GM18498 (cell line): ENCODE data around the gene VAT1L.
A peak's percentile ranks its signal among the peaks of the same experiment; 100 is the strongest.
"Not testable (repeated sequence)": the region's sequence is repeated elsewhere in the genome, so short reads cannot be mapped to it uniquely, and the experiment has no call there.

ENCODE experiments used
- ATAC-seq: cut with Tn5 transposase; IDR thresholded peaks from one replicate; pipeline ENCODE4 v1.9.1; 2021; ENCODE audit warnings: mild to moderate bottlenecking, moderate library complexity; ENCODE audit not compliant: unreplicated experiment

VAT1L gene

DNA sequence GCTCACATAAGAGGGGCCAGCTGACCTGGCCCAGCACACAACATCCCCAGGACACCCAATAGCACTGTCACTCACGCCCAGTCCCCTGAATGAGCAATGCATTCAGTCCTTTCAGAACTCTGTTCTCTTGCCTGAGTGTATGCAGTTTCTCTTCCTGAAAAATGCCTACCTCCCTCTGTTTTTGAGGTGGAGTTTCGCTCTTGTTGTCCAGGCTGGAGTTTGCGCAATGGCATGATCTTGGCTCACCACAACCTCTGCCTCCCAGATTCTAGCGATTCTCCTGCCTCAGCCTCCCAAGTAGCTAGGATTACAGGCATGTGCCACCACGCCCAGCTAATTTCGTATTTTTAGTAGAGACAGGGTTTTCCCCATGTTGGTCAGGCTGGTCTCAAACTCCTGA lies 159.2 kb downstream of the VAT1L start:
- ATAC-seq = not testable (repeated sequence)

DNA sequence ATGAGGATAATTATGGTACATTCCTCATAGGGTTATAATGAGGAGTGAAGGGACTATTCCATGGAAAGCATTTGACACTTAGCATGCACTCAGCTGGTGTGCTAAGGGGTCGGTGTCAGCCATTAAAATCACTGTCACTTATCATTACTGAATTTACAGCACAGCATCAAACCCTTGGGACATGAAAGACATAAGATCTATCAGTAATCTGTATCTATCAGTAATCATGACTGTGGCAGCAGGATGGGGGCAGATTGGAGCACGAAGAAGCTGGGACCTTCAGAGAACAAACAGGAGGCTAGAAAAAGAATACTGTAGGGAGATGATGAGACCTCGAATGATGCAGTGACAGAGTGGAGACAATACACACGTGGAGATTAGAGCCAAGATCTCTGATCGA lies 160.5 kb downstream of the VAT1L start:
- ATAC-seq = no peak

DNA sequence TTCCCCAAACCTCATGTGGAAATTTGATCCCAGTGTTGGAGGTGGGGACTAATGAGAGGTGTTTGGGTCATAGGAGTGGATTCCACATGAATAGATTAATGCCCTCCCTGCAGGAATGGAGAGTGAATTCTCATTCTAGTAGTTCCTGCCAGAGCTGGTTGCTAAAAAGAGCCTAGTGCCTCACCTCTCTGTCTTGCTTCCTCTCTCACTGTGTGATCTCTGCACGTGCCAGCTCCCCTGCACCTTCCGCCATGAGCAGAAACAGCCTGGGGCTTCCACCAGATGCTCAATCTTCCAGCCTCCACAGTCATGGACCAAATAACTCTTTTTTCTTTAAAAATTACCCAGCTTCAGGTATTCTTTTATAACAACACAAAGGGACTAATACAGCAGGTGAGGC lies 161.1 kb downstream of the VAT1L start:
- no peak for ATAC-seq

DNA sequence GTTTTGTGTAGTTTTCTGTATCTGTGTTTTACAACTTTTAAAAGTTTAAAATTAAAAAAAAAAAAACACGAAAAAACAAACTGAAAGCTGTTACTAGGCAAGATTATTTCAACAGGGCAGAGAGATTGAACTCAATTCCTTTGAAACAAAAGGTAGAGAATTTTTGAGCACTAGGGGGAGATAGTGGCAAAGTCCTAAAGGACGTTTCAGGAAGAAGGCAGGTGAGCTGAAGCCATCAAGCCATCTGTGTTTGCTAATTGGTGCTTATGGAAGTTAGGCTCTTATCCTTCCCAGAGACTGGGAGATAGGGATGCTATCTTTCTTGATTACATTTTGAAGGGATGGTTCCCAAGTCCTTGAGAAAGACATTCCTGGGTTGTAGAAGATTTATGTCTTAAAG lies 163.4 kb downstream of the VAT1L start:
- ATAC-seq = no peak

DNA sequence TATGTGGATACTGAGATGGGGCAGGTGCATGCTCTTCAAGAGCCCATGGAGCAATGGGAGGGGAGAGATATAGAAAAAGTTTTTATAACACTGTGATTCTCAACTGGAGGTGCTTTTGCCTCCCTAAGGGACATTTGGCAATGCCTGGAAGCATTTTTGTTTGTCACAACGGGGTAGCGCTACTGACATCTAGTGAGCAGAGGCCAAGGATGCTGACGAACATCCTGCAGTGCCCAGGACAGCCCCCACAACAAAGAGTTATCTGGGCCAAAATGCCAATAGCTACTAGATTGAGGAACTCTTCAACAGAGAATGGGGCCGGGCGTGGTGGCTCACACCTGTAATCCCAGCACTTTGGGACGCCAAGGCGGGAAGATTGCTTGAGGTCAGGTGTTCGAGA lies 166.8 kb downstream of the VAT1L start:
- no peak for ATAC-seq

DNA sequence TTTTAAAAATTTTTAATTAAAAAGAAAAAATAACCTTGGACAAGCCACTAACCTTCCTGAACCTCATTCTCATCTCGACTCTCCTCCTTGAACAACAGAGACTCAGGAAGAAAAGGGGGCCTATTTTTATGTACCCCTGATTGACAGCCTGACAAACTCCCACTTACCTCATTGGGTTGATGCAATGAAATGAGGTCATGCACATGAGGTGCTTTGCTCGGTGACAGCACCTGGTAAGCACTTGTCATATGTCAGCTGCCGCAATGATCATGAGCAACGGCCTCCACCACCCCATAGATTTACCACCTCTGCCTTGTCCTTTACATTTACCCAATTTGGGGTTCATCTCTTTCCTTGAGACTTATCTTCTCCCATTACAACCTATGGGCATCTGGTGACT lies 167.9 kb downstream of the VAT1L start:
- ATAC-seq = no peak

DNA sequence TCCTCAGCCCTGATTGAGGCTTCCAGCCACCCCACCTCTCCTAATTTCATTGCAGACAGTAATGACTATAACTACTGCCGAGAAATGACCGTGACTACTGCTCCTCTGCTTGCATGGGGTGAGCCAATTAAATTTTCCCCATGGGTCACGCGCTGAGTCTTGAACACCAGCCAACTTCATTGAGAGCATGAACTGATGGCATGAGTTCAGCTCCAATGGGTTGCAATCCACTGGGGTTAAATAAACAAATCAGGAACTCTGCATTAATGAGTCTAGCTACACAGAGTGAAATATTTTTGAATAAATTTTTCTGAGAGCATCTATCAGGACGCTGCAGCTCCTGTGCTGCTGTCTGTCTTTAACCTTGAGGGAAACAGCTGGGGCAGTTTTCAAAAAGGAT lies 172.4 kb downstream of the VAT1L start:
- no peak for ATAC-seq

DNA sequence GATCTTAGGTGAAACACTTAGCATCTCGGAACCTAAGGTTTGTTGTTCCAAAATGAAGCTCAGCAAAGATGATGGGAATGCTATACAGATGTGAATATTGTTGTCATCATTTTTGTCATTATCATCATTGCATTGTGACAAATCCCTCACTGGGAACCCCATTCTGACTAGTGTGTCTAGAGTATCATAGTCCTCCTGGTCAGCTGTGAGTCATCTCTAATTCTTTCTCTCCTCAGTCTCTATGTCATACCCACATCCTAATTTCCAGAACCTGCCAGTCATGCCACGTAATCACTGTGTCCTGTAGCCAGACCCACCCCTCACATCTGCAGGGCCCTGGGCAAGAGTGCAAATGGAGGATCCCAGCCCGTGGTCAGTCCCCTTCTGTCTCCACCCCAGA lies 173.4 kb downstream of the VAT1L start:
- no peak for ATAC-seq

DNA sequence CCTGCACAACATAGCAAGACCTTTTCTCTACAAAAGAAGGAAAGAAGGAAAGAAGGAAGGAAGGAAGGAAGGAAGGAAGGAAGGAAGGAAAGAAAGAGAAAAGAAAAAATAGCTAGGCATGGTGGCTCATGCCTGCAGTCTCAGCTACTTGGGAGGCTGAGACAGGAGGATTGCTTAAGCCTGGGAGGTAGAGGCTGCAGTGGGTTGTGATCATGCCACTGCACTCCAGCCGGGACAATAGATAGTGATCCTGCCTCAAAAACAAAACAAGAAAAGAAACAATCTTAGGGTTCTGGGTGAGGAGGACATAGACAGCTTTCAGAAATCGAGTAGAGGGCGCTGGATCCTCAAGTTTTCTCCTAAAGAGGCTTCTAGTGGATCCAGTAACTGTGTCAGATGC lies 174.3 kb downstream of the VAT1L start:
- no peak for ATAC-seq

DNA sequence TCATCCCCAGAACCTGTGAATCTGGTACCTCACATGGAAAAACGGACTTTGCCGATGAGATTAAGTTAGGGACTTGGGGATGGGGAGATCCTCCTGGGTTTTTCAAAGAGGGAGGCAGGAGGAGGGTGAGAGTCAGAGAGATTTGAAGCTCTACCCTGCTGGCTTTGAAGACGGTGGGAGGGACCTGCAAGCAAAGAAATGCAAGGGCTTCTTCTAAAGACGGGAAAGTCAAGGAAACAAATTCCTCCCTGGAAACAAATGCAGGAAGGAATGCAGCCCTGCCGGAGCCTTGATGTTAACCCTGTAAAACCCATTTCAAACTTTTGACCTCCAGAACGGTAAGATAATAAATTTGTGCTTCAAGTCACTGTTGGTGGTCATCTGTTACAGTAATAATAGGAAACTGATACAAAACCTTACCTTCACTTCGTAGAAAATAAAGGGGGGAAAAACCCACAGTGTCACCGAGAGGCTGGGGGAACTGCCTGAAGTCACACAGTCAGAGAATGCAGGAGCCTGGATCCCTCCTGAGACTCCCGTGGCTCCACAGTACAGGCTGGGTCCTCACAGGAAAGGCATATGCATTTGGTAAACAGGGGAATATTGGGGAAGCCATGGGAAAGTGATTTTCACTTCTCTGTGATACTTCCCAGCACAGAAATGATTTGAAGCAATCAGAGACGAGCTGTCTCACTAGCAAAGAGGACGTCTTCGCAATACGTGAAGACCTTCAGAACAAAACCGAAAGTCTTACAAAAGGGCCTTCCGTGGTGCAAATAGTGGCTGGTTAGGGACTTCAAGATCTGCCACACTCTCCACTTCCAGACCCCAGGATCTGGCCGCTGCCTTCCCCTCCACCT lies 175.1 kb downstream of the VAT1L start:
- no peak for ATAC-seq

DNA sequence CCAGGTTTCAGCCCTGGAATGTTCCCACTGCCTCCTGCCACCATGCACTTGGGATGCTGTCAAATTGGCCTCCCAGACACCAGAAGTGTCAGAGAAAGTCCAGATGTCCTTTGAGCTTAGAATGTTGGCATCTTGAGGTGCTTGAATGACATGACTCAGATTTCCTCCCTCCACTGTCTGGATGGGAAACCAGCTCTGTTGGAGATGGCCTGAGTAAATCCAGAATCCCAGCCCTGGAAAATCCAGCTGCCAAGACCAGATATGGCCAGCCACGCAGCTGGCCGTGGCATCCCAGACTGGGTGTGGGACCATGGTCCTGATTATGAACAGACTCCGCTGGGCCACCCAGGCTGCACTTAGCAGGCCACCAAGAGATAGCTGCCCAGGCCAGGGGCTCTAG lies 177.0 kb downstream of the VAT1L start:
- ATAC-seq = no peak

DNA sequence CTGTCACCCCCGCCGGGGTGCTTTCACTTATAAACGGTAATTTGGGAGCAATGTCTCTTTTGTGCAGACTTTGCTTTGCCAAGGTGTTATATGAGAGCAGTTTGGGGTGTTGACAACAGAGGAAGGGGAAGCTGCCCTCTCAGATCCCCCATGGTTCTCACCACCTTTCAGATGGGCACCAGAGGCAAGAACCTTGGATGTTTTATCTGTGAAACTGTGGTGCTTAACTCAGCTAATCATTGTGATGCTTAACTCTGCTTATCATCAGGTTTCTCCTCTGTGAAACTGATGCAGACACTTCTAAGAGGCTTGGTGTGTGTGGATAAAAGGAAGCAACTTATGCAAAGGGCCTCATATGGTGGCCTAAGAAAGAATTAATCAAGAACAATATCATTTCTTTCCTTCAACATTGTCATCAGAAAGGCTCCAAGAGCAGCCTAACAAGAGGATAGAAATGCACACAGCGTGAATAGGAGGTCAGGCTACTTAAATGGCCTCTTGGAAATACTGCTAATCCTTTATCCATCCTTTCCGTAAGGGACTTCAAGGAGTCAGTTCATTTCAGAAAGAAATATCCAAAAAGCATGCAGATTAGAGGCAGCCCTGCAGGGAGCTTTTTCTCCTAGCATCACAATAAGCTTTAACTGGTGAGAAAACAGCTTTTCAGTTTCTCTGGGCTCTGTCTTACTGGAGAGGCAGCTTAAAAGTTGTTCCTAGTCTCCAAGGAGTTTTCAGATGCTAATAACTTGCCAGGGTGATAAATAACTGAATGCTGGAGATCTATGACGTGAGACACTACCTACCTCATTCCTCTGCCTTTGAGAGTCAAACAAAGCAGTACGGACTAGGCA lies 178.9 kb downstream of the VAT1L start:
- ATAC-seq = no peak

DNA sequence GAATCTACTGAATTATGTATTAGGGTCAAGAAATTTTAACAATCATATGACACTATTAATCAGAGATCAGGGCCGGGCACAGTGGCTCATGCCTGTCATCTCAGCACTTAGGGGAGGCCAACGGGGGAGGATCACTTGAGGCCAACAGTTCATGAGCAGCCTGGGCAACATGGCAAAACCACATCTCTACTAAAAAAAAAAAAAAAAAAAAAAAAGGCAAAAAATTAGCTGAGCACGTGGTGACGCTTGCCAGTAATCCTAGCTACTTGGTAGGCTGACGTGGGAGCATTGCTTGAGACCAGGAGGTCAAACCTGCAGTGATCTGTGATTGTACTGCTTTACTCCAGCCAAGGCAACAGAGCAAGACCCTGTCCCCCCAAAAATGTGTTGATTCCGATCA lies 181.5 kb downstream of the VAT1L start:
- ATAC-seq = no peak

DNA sequence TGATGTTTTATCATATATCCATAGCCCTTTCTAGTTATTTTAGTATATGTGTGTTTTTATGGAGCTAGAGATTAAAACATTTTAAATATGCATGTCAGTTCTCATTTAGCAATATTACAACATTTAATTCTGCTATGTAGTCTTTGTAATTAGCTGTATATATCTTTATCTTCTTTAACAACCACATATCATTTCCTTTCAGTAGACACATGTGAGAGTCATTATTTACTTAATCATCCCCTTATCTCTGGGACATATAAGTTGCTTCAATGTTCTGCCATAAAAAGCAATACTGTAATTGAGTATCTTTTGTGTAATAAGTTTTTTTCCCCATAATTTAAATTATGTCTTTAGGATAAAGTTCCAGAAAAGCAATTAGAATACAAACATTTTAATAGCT lies 182.0 kb downstream of the VAT1L start:
- no peak for ATAC-seq

DNA sequence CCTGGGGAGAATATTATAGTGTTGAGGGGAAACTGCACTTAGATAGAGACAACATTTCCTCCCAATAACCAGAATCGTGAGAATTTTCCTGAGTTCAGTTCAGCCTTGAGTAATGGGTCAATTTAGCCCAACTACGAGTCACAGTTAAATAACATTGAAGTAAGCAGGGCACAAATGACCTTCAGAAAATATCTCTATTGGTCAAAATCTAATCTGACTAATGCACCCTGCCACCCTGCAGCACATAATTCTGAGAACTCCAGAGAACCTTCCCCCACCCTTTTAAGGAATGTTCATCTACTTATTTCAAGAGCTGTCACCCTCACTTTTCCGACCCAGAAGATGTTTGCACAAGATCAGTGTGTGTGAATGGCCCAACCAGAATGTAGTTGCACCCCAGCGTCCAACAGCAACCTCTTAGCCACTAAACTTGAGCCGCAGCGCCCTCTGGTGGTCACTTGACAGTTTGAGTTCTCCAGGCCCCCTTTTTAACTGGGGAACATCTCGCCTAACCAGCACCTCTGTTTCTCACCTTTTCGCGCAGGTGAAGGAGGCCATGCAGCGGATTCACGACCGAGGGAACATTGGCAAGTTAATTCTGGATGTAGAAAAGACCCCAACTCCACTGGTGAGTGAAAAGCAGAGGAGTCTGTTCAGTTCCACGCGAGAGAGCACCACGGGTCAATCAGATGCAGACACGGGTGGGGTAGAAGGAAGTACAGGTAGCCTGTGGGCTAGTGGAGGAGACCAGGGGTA lies 183.1 kb downstream of the VAT1L start:
- ATAC-seq = peak; percentile 90

DNA sequence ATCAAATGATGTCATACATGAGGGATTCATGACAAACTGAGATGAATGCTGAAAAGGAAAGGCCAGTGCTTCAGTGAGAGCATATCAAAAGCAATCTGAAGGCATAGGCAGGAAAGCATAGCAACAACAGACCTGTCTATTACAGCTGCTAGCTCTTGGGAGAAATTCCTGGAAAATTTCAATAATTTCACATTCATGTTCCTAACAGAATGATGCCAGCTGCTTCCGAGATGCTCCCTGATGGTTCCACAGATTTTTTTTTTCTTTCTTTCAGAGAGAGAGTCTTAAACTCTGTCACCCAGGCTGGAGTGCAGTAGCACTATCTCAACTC lies 183.7 kb downstream of the VAT1L start:
- ATAC-seq = no peak

DNA sequence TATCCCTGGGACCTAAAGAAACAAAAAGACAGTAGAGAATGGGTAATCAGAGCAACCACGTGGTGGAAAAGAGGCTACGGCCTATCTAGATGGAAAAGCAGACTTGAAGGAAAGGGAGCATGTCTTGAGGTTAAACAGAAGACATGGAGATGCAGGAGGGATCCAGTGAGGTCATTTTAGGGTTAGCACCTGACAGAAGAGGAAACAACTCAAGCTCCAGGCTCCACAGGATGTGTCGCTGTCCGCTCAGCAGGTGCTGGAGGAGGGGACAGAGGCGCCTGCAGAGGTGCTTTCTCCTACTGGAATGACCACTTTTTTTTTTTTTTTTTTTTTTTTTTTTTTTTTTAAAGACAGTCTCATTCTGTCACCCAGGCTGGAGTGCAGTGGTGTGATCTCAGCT lies 186.5 kb downstream of the VAT1L start:
- no peak for ATAC-seq

DNA sequence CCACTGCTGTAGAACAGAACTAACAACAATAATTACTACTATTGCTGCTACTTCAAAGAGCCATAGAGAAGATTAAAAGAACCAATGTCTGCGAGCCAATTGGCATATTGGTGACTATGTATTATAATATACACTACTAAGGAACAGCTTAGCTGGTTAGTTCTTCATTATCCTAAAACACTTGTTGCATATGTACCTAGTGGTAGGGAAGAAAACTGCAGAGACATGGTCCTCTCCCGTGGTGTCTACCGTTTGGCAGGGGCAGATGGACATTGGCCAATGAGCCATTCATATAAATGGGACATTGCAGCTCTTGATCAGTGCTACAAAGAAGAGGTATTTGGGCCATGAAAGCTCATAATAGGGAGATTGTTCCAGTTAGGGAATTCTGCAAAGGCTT lies 187.6 kb downstream of the VAT1L start:
- ATAC-seq = no peak

DNA sequence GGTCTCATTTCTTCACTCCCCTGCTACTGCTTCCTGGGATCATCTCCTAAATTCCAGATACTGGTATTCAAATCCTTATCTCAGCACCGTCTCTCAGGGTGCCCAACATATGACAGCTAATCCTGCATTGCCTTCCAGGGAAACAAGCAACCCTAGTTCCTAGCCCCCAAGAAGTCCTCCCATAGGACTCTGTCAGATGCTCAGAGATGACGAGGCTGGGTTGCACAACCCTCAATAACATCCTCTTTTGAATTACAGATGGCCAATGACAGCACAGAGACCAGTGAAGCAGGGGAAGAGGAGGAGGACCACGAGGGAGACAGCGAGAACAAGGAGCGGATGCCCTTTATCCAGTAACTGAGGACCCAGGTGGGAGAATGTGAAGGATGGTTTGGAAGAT lies 189.0 kb downstream of the VAT1L start:
- ATAC-seq = no peak

DNA sequence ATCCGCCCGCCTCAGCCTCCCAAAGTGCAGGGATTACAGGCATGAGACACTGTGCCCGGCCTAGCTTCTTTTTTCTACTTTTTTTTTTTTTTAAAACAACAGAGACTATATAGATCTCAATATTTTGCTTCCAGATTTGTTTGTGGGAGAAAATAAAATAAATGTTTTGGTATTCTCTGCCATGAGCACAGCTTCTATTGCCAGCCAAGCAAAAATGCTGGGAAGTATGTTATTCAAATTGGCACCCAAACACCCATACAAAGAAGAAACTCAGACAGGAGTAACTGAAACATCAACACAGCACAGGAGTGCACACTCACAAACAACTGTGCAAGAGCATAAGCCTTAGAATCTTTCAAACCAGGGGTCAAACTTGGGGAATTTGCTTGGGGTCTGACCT lies 196.7 kb downstream of the VAT1L start:
- no peak for ATAC-seq

DNA sequence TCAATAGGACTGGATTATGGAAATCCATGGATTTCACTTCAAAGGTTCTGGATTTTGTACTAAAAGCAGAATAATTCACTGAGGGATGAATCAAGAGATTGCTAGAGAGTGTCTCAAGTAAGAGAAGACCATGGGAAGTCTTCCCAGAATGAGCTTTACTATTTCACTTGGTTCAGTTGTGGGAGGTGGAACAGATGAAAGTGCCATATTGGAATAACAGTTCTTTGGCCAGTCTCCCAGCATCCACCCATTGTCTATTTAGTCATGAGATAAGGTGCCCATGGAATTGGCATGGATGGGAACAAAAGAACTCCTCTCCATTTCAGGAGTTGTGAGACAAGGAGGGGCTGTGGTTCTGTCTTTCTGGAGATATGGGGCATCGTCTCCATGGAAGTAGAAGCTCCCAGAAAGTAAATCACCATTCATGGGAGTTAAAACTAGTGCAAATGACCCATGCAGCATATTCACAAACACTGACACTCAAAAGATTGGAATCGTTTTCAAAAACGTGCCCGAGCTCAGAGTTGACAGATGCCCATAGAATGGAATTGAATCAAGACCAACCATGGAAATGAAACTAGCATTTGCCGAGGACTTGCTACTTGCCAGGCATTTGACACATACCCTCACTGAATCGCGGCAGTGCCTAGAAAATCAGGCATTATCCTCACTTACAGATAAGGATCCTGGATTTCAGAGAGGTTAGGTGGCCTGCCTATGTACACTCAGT lies 197.8 kb downstream of the VAT1L start:
- ATAC-seq = no peak
